HEK293 (cell line): ENCODE results near the gene CELF1.

Experiments used
- GFI1B ChIP-seq: fragments of 450-650 bp; formaldehyde crosslinking; IDR thresholded peaks from 2 replicates; pipeline ENCODE4 v1.5.1; 2016; ENCODE audit warnings: missing biosample characterization, missing genetic modification characterization
- KLF9 ChIP-seq: fragments of 450-650 bp; formaldehyde crosslinking; IDR thresholded peaks from 2 replicates; pipeline ENCODE4 v1.5.1; 2016; ENCODE audit warnings: missing biosample characterization, missing genetic modification characterization, low read depth
- MYNN ChIP-seq: fragments of 450-650 bp; formaldehyde crosslinking; IDR thresholded peaks from 2 replicates; pipeline ENCODE4 v1.5.1; 2016; ENCODE audit warnings: missing biosample characterization, missing genetic modification characterization, borderline replicate concordance
- PRDM10 ChIP-seq: fragments of 450-650 bp; formaldehyde crosslinking; IDR thresholded peaks from 2 replicates; pipeline ENCODE4 v1.5.1; 2016; ENCODE audit warnings: missing biosample characterization, missing genetic modification characterization
- SP3 ChIP-seq: fragments of 450-650 bp; formaldehyde crosslinking; IDR thresholded peaks from 2 replicates; pipeline ENCODE4 v1.5.1; 2016; ENCODE audit warnings: missing biosample characterization, missing genetic modification characterization
- YY2 ChIP-seq: fragments of 450-650 bp; formaldehyde crosslinking; IDR thresholded peaks from 2 replicates; pipeline ENCODE4 v1.5.1; 2016; ENCODE audit warnings: missing biosample characterization, missing genetic modification characterization
- ZBTB10 ChIP-seq: fragments of 450-650 bp; formaldehyde crosslinking; IDR thresholded peaks from 2 replicates; pipeline ENCODE4 v1.5.1; 2016; ENCODE audit warnings: missing biosample characterization, missing genetic modification characterization
- ZFP3 ChIP-seq: fragments of 450-650 bp; formaldehyde crosslinking; IDR thresholded peaks from 2 replicates; pipeline ENCODE4 v1.5.1; 2016; ENCODE audit warnings: low read depth, missing biosample characterization, missing genetic modification characterization
- ZNF133 ChIP-seq: fragments of 450-650 bp; formaldehyde crosslinking; IDR thresholded peaks from 2 replicates; pipeline ENCODE4 v1.5.1; 2016; ENCODE audit warnings: missing biosample characterization, missing genetic modification characterization
- ZNF175 ChIP-seq: fragments of 450-650 bp; formaldehyde crosslinking; IDR thresholded peaks from 2 replicates; pipeline ENCODE4 v1.5.1; 2016; ENCODE audit warnings: missing biosample characterization, missing genetic modification characterization
- ZNF211 ChIP-seq: fragments of 450-650 bp; formaldehyde crosslinking; IDR thresholded peaks from 2 replicates; pipeline ENCODE4 v1.5.1; 2016; ENCODE audit warnings: low read depth, missing biosample characterization, missing genetic modification characterization
- ZNF362 ChIP-seq: fragments of 450-650 bp; formaldehyde crosslinking; IDR thresholded peaks from 2 replicates; pipeline ENCODE4 v1.5.1; 2016; ENCODE audit warnings: missing biosample characterization, missing genetic modification characterization
- ZNF433 ChIP-seq: fragments of 450-650 bp; formaldehyde crosslinking; IDR thresholded peaks from 2 replicates; pipeline ENCODE4 v1.5.1; 2016; ENCODE audit warnings: missing biosample characterization, missing genetic modification characterization, low read depth
- ZNF549 ChIP-seq: fragments of 450-650 bp; IDR thresholded peaks from 2 replicates; pipeline ENCODE4 v1.5.1; 2018; ENCODE audit warnings: missing biosample characterization, missing genetic modification characterization, mild to moderate bottlenecking, inconsistent platforms, moderate library complexity
- ZNF596 ChIP-seq: fragments of 450-650 bp; IDR thresholded peaks from 2 replicates; pipeline ENCODE4 v1.5.0; 2018; ENCODE audit warnings: missing biosample characterization, mild to moderate bottlenecking, missing genetic modification characterization, moderate library complexity
- ZNF777 ChIP-seq: fragments of 450-650 bp; formaldehyde crosslinking; IDR thresholded peaks from 2 replicates; pipeline ENCODE4 v1.5.1; 2017; ENCODE audit warnings: missing biosample characterization, missing genetic modification characterization, borderline replicate concordance
- ZNF785 ChIP-seq: fragments of 450-650 bp; formaldehyde crosslinking; IDR thresholded peaks from 2 replicates; pipeline ENCODE4 v1.5.1; 2016; ENCODE audit warnings: missing biosample characterization, missing genetic modification characterization
- ZNF791 ChIP-seq: fragments of 450-650 bp; formaldehyde crosslinking; IDR thresholded peaks from 2 replicates; pipeline ENCODE4 v1.5.1; 2016; ENCODE audit warnings: missing biosample characterization, missing genetic modification characterization
- ZSCAN30 ChIP-seq: fragments of 450-650 bp; IDR thresholded peaks from 2 replicates; pipeline ENCODE4 v1.5.1; 2018; ENCODE audit warnings: missing biosample characterization, mild to moderate bottlenecking, missing genetic modification characterization, moderate library complexity
- TF ChIP-seq, protein P1 (sequence below): fragments of 450-650 bp; formaldehyde crosslinking; IDR thresholded peaks from 2 replicates; pipeline ENCODE4 v1.5.1; 2016; ENCODE audit warnings: missing biosample characterization, missing genetic modification characterization, borderline replicate concordance
- TF ChIP-seq, protein P2 (sequence below): fragments of 450-650 bp; formaldehyde crosslinking; IDR thresholded peaks from 2 replicates; pipeline ENCODE4 v1.5.1; 2017; ENCODE audit warnings: missing biosample characterization, missing genetic modification characterization
- TF ChIP-seq, protein P3 (sequence below): fragments of 450-650 bp; IDR thresholded peaks from 2 replicates; pipeline ENCODE4 v1.5.1; 2018; ENCODE audit warnings: missing biosample characterization, mild to moderate bottlenecking, missing genetic modification characterization

Gene CELF1

DNA sequence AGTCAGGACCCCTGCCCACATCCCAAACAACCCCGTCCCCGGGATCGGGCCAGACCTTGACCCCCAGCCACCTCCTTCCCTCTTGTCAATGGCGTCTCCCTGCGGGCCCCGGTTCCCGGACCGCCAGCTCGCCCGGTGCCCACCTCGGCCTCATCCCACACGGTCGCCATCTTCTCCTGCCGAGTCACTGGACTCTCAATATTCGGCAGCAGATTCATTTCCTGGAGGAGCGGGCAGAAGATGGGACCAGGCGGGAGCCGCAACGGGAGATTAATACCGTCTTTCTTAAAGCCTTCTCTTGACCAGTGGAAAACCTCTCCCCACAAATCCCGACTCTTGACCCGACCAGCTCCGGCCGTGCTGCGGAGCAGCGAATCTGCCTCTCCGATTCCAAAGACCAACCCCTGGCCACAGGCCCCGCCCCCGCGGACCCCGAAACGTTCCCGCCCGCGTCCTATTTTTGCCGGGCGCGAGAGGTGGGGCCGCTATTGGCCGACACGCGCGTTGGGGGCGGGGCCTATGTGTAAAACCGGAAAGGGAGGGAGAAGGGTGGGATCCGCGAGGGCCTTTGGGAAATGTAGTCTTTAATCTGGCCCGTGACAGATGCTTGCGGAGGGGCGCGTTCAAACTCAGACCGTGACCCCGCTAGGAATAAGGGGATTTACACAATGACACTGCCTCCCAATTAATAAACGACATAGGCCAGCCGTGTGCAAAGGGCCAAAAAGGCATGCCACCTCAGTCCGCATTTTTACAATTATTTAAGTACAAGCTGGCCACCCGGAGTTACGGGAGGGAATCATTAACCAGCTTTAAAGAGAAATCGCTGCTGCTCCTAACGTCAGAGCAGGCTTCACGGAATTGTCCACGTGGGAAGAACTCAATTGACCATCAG is 126.6 kb downstream of the CELF1 start, which contains the start of gene PSMC3 (continued):
- TF ChIP-seq SP3 (tag by site-specific recombination) (peak; percentile 98), PRDM10 (peak; percentile 92), ZNF362 (tag by site-specific recombination) (no peak), GFI1B (tag by site-specific recombination) (no peak), YY2 (tag by site-specific recombination) (peak; percentile 93), ZNF596 (tag by site-specific recombination) (no peak), ZNF211 (tag by site-specific recombination) (no peak), KLF9 (tag by site-specific recombination) (peak; percentile 75), ZSCAN30 (tag by site-specific recombination) (no peak), ZNF133 (tag by site-specific recombination) (no peak), ZFP3 (tag by site-specific recombination) (no peak), ZNF549 (tag by site-specific recombination) (no peak), ZNF791 (tag by site-specific recombination) (no peak), MYNN (tag by site-specific recombination) (no peak), ZNF785 (tag by site-specific recombination) (no peak), ZNF175 (tag by site-specific recombination) (no peak), ZNF433 (tag by site-specific recombination) (no peak), ZNF777 (tag by site-specific recombination) (no peak), ZBTB10 (tag by site-specific recombination) (peak; percentile 97)
- TF ChIP-seq, protein P1, sequence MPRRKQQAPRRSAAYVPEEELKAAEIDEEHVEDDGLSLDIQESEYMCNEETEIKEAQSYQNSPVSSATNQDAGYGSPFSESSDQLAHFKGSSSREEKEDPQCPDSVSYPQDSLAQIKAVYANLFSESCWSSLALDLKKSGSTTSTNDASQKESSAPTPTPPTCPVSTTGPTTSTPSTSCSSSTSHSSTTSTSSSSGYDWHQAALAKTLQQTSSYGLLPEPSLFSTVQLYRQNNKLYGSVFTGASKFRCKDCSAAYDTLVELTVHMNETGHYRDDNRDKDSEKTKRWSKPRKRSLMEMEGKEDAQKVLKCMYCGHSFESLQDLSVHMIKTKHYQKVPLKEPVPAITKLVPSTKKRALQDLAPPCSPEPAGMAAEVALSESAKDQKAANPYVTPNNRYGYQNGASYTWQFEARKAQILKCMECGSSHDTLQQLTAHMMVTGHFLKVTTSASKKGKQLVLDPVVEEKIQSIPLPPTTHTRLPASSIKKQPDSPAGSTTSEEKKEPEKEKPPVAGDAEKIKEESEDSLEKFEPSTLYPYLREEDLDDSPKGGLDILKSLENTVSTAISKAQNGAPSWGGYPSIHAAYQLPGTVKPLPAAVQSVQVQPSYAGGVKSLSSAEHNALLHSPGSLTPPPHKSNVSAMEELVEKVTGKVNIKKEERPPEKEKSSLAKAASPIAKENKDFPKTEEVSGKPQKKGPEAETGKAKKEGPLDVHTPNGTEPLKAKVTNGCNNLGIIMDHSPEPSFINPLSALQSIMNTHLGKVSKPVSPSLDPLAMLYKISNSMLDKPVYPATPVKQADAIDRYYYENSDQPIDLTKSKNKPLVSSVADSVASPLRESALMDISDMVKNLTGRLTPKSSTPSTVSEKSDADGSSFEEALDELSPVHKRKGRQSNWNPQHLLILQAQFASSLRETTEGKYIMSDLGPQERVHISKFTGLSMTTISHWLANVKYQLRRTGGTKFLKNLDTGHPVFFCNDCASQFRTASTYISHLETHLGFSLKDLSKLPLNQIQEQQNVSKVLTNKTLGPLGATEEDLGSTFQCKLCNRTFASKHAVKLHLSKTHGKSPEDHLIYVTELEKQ = no peak
- TF ChIP-seq, protein P2, sequence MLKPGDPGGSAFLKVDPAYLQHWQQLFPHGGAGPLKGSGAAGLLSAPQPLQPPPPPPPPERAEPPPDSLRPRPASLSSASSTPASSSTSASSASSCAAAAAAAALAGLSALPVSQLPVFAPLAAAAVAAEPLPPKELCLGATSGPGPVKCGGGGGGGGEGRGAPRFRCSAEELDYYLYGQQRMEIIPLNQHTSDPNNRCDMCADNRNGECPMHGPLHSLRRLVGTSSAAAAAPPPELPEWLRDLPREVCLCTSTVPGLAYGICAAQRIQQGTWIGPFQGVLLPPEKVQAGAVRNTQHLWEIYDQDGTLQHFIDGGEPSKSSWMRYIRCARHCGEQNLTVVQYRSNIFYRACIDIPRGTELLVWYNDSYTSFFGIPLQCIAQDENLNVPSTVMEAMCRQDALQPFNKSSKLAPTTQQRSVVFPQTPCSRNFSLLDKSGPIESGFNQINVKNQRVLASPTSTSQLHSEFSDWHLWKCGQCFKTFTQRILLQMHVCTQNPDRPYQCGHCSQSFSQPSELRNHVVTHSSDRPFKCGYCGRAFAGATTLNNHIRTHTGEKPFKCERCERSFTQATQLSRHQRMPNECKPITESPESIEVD (tag by site-specific recombination) = no peak
- TF ChIP-seq, protein P3, sequence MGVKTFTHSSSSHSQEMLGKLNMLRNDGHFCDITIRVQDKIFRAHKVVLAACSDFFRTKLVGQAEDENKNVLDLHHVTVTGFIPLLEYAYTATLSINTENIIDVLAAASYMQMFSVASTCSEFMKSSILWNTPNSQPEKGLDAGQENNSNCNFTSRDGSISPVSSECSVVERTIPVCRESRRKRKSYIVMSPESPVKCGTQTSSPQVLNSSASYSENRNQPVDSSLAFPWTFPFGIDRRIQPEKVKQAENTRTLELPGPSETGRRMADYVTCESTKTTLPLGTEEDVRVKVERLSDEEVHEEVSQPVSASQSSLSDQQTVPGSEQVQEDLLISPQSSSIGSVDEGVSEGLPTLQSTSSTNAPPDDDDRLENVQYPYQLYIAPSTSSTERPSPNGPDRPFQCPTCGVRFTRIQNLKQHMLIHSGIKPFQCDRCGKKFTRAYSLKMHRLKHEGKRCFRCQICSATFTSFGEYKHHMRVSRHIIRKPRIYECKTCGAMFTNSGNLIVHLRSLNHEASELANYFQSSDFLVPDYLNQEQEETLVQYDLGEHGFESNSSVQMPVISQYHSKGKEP (tag by site-specific recombination) = no peak
